ENCODE measurements around the gene DCN.

DNA sequence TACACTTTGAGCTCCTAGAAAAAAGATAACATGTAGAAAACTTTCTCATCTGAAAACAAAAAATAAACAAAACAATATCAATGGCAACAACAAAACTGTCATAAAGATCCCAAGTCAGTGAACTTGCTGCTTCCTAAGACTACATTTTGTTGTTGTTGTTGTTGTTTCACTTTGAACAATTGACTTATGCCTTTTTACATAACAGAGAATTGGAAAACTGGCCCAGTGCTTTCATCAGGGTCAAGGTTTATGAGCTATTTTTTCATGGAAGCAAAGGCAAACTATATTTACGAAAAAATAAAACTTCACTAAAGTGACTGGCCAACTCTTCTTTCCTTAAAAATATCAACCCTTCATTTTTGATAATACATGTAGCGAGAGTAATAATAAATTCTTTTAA, 6.3 kb downstream of the DCN start:
- TF ChIP-seq POLR2A (IDR thresholded peaks at IDR 0.05) (no peak), CTCF (IDR thresholded peaks at IDR 0.05) (no peak)
